NCI-H526 (cell line): ENCODE measurements around the gene PTPRN2.
"Not testable (repeated sequence)": the region's sequence is repeated elsewhere in the genome, so short reads cannot be mapped to it uniquely, and the experiment has no call there.

ENCODE experiments used
- DNase-seq, 2 experiments: peaks; one replicate each; lab custom pipeline; 2025; lab: John Stamatoyannopoulos, UW

PTPRN2 gene

DNA sequence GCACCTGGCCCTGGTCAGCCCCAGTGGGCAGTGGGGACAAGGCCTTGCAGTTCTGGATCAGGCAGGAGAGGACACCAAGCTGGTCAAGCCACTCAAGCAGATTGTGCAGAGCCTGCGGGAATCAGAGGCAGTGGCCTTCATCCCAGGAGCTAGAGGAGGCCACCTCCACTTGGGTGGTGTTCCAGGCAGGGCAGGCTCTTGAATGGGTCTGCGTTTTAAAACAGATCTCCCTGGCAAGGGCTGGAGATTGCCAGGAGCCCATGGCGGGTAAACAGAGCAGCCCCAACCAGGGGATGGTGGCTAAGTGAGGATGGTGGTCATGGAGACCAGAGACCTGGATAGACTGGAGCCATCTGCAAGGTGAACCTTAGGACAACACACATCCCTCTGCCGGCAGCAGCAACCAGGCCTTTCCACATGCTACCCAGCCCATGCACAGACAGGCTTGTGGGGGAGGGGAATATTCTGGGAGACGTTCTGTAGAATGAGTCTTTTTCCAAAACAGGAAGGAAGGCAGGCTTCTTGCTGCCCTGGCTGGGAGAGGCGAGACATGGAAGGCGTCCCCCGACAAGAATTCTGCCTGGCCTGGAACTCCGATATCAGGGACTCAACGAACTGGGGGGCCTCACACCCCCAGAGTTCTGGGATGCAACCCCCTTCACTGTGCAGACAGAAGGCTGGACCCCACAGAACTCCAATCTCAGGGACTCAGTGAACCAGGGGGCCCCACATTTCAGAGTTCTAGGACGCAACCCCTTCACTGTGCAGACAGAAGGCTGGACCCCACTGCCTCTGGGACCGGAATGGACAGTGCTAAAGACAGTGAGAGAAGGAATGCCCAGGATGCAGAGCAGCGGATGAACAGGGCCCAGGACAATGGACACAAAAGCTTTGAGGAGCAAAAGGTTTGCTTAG lies 264.8 kb downstream of the PTPRN2 start:
- no peak for DNase-seq

DNA sequence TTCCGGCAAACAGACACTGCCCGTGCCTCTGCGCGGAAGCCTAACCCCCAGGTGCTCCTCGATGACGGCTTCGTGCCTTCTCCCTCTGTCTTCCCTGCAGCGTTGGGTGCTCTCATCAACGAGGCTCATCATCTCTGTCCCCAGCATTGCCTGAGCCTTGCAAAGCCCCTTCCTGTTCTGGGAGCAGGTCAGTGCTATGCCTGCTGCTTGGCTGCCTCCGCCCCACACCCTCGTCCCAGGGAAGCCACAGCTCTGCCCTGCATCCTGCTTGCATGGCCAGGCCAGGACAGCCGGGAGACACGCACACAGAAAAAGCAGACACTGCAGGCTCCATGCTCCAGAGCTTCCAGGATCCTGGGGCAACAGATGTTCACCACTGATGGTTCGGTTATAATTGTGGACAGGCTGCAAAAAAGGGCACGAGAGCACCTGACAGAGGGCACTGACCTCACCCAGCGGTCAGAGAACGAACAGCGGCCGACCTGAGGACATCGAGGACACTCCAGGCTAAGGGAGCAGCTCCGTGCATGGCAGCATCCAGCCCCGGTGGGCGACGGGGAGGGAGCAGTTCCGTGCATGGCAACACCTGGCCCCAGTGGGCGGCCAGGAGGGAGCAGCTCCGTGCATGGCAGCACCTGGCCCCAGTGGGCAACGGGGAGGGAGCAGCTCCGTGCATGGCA lies 265.5 kb downstream of the PTPRN2 start:
- DNase-seq: no peak

DNA sequence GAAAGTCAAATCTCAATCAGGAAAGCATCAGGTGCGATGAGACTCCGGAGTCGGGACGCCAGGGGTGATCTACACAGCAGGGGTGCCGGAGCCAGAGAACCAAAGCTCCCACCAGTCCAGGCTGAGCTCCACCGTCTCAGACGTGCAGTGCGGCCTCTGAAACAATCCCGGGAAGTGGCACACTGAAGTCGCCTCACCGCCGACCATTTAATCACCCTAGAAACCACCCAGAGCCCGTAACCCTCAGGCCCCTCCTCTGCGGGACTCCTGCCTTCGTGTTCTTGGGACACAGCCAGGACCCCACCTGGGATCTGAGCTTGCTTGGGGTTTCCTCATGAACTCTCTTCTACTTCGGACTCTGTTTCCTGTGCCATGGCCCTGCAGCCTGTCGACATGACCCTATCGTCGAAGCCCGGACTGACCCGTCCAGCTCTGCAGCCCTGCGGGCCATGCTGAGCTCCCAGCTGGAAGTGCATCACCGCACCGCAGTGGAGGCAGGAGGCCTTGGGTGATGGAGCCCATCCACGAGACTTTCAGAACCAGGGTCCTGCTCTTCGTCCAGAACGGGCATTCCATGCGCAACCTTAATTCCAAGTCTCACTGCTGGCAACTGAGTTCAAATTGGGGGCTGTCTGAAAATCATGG lies 266.4 kb downstream of the PTPRN2 start:
- no peak for DNase-seq

DNA sequence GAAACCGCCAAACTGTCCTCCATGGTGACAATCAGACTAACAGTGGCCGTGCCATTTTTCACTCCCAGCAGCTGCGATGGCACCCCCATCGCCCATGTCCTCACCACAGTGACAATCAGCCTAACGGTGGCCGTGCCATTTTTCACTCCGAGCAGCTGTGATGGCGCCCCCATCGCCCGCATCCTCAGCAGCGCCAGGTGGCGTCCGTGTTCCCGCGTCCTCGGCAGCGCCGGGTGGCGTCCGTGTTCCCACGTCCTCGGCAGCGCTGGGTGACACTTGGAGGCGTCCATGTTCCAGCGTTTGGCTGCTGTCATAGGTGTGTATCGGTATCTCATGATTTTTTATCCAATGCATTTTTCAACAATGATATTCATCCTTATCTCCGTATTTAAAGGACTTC lies 267.3 kb downstream of the PTPRN2 start:
- DNase-seq: no peak

DNA sequence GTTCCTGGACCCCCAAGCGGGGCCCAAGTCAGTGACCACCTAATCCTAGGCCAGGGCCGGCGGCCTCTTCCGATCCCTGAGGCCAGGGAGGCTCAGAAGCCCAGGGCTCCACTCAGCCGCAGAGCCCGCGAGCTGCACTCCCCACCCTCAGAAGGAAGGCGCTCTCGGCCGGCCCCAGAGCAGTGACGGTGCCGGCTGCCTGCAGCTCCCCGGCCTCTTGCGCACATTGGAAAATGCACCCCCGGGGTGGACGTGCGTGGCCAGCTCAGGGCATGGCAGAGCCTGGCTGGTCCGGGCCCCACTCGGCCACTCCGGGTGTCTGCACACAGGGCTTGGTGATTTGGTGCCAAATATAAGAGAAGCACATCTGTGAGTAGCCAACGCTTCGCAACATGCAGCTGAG lies 269.1 kb downstream of the PTPRN2 start:
- DNase-seq: no peak

DNA sequence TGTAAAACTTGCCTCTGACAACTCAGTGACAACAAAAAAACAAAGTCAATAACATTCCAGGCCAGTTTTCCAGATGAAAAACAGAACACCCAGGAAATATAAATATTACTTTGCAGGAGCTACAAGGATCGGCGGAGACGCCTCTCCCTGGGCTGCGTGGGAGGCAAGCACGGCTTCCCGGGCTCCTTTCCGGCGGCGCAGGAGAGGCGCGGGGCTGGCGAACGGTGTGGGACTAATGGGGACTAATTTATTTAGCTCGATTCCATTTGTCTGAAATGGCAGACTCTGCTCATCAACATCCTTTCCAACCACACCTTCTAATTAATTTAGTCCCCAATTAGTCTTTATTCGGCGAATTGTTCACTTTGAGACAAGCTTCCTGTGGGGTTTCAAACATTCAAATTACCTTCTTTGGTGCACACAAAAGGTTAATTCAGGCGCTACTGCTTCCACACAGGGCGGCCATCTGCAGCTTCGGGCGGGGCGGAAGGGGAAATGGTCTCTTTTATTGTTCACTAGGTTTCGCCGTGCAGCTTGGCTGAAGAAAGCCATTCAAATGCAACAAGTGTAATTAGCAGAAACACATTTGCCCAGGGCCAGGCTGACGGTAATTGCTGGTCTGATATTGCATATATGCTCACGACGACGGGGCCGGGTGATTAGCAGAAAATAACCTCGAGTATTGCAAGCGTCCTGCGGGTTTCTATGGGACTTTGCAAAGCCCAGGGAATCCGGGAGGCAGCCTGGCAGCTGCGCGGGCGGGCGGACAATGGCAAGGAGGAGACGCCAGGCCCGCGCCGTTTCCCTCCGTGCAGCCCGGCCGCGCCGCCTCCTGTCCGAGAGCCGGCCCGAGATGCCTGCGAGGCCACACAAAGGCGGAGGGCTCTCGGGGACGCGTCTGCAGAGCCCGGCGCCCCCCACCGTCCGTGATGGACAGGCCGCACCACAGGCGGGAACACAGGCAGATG lies 270.1 kb downstream of the PTPRN2 start:
- no peak for DNase-seq

DNA sequence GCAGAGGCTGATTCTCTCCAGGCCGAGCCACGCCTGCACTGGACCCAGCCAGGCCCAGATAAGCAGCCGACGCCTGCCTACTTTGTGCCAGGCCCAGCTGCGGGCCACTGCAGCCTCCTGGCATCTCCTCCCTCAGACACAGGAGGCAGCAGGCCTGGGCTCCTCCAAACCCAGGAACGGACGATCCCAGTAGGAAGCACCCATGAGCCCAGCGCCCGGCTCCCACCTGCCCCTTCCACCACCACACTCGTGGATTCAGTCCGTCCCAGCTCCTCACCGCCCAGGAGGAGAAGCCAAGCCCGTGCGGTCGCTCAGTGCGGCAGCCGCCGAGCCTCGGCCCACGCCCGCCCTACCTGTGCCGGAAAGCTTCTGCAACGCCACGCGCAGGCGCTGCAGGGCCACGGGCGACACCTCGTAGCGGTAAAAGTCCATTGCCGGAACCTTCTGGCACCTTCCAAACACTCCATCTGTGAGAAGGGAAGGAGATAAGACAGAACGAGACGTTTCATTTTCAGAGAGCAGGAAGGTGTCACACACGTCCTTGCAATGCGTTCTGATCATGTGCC lies 271.1 kb downstream of the PTPRN2 start:
- DNase-seq: no peak

DNA sequence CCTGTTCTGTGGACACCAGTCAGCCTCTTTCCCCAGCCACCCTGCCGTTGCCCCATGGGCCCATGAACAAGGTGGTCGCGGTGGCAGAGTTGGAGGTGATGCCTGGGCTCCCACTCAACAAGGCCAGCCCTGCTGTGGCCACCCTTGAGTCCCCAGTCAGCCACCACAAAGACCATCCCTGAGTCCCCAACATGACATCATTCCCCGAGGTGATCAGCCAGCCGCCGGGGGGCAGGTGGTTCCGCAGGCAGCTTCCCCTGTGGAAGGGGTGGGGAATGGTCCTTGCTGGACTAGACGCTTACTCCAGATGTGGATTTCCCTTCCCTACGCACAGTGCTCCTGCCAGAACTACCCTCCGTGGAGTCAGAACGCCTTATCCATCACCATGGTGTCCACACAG lies 271.7 kb downstream of the PTPRN2 start:
- DNase-seq: no peak

DNA sequence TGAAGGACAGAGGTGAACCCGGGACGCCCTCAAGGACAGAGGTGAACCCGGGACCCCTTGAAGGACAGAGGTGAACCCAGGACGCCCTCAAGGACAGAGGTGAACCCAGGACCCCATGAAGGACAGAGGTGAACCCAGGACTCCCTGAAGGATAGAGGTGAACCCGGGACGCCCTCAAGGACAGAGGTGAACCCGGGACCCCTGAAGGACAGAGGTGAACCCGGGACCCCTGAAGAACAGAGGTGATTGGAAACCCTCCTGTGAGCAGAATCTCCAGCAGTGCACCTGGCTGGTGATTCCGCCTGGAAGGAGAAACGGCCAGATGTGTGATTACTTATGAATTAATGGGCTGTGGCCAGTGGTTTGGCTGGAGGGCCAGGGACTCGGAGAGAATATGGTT lies 272.3 kb downstream of the PTPRN2 start:
- no peak for DNase-seq

DNA sequence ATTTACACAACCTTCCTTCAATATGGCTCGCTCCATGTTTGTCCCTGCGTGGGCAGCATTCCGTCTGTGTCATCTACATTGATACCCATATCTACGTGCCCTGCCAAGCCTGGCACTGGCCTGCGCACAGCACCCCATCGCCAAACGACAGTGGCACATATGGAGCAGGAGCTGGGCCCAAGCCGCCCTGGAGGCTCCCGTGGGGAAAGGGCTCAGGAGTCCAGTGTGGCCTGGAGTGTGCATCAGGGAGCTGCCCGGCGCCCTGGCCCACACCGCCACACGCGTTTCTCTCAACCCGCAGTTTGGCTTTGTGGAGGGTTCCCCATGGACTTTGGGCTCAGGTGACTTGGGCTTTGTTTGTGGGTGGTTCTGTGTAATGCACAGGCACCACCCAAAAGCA lies 273.2 kb downstream of the PTPRN2 start:
- no peak for DNase-seq

DNA sequence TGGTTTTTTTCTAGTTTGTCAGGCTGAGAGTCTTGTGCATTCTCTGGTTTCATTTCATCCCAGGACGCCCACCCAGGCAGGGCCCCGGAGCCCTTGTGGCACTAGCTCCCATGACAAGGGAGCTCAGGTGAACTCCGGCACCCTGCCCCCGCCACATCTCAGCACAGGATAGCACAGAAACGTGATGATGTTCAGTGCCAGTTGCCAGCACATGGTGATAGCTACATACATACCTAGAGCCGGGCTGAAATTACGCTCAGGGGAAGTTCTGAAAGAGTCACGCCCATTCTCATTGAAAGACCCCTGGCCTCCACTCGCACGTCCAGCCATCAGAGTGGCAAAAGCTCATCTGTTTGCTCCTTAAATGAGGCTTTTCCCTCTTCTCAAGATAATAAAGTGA lies 273.7 kb downstream of the PTPRN2 start:
- DNase-seq: no peak

DNA sequence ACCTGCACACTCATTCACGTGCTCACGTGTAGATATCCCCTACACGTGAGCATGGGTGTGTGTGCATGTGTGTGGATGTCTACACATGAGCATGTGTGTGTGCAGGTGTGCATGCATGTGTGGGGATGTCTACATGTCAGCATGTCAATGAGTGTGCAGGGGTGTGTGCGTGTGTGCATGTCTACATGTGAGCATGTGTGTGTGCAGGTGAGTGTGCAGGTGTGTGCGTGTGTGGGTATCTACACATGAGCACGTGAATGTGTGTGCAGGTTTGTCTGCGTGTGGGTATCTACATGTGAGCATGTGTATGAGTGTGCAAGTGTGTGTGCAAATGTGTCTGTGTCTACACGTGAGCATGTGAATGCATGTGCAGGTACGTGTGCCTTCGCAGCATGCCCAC lies 274.8 kb downstream of the PTPRN2 start:
- DNase-seq: no peak

DNA sequence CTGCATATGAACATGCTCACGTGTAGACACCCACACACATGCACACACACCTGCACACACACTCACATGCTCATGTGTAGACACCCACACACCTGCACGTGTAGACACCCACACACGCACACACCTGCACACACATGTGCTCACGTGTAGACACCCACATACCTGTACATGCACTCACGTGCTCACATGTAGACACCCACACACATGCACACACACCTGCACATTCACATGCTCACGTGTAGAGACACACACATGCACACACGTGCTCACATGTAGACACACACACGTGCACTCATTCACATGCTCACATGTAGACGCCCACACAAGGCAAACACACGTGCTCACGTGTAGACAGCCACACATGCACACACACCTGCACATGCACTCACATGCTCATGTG lies 275.8 kb downstream of the PTPRN2 start:
- DNase-seq: no peak

DNA sequence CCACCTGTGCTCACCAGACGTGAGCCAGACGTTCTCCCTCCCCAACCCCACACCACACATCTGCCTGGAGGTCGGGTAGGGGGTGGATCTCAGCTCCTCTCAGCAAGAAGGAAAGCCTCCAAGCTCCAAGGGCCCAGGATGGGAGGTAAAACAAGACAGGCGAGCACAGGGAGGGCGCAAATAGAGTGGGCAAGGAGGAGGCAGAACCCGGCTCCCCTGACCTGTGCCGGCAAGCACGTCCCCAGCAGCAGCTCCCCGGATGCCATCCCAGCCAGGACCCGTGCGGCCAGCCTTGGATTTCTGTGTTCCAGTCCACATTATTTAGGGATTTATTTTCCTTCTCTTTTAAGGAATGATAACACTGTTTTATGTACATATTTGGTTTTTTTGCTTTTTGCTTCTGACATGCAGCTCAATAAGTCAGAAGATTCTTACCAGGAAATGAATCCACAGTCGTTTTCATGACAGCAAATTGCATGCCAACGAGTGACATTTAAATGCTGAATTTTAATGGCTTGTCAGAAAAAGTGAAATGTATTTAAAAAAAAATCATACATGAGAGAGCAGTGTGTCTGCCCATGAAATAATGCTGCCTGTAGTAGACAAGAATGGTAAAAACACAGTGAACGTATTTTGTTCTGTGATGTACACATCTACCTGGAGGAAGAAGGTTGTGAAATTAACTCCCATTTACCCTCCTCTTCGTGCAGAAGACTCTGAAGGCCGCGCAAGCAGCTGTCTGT lies 276.5 kb downstream of the PTPRN2 start:
- no peak for DNase-seq

DNA sequence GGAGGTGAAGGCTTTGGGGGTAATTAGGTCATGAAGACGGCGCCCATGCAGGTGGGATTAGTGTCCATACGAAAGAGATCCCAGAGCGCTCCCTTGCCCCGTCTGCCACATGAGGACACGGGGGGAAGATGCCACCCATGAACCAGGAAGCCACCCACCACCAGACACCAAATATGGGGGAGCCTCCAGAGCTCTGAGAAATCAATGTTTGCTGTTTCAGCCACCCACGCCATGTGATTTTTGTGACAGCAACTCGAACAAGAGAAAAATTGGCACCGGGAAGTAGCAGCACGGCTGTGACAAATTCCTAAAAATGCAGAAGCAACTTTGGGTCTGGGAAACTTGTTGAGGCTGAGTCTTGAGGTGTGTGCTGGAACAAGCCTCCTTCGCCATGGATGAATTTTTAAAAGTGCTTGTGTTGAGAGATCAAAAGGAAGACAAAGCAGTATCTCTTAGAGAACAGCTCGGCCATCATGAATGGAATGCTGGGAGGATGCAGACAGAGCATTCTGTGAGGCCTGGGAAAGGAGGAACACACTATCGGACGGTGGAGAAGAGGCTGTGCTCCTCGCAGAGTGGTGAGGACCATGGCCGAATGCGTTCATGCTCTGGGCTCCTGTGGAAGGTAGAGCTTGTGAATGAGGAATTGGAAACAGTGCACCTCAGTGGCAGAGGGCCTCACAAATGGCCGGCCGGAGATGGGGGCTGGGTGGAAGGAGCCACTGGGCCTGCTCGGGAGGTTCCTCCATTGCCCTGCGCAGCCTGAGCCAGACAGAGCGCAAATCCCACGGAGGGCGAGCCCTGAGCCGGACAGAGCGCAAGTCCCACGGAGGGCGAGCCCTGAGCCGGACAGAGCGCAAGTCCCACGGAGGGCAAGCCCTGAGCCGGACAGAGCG lies 277.5 kb downstream of the PTPRN2 start:
- no peak for DNase-seq

DNA sequence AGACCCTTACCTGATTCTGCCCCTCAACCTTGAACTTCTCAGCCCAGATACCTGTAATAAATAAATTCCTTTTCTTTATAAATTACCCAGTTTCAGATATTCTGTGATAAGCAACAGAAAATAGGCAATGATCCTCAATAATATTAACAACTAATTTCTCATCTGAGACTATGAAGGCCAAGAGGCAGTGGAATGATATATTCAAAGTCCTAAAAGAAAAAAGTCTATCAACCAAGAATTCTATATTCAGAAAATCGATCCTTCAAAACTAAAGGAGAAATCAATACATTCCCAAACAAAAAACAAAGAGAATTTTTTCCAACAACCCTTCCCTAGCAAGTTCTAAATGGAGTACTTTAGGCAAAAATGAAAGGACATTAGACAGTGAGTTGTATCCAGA lies 279.6 kb downstream of the PTPRN2 start:
- DNase-seq: no peak

DNA sequence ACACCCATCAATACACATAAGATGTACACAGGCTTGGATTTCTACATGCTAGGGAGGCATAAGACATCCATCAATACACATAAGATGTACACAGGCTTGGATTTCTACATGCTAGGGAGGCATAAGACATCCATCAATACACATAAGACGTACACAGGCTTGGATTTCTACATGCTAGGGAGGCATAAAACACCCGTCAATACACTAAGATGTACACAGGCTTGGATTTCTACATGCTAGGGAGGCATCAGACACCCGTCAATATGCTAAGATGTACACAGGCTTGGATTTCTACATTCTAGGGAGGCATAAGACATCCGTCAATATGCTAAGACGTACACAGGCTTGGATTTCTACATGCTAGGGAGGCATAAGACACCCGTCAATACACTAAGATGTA lies 283.6 kb downstream of the PTPRN2 start:
- not testable (repeated sequence) for DNase-seq

DNA sequence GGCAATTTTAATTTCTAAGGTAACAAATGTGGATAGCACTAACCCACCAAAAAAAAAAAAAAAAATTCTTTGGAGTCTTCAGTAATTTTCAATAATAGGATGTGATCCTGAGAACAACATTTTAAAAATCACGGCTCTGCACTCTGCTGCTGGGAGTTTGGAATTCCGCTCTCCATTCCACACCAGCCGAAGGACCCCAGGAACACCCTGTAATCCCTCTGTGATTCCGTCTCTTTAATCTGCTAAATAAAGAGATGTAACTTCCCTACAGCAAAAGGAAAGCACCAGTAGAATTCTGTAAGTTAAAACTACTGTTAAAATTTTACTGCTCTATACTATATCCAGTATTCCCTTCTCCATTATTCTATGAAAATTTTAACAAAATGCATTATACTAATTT lies 284.5 kb downstream of the PTPRN2 start:
- no peak for DNase-seq

DNA sequence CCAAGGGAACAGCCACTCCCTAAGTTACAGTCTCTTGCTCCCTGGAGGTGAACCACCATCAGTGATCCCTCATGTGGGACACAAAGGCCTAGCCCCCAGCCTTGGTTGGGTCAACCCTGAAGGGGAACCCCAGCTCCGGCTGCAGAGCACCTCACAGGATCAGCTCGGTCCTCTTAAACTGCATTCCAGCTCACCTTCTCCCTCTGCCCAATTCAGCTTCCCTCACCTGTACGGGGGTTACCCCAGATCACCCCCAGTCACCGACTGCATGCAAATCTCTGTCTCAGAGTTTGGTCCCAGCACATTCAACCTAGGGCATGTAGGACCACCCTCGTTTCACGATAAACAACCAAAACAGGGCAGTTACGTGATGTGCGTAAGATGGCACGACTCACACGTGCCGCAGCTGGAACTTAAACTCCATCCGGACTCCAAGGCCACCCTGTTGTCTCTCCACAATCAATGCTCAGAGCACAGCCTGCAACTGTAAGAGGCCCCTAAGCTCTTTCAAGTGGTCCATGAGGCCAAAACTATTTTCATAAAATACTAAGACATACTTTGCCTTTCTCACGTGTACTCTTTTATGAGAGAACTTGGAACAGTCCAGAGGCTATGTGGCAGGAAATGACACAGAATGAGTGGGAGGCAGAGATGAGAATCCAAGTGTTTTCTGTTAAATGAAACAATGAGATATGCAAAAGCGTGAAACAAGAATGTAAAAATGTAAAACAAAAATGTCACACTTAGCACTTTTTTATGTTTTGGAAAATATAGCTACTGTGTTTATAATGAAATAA lies 285.2 kb downstream of the PTPRN2 start:
- no peak for DNase-seq
